SK-N-SH (cell line): ENCODE data around the gene RWDD3.

Source experiments
- CTCF ChIP-seq: fragments of 200-600 bp; sonication (generic); IDR thresholded peaks from 2 replicates; pipeline ENCODE4 v1.6.1; 2017; ENCODE audit warnings: antibody characterized with exemption, mild to moderate bottlenecking, moderate library complexity
- MEF2A ChIP-seq: IDR thresholded peaks from 2 replicates; pipeline ENCODE4 v1.4.0; 2012; ENCODE audit warnings: low read depth, borderline replicate concordance
- POLR2AphosphoS5 ChIP-seq: IDR thresholded peaks from 2 replicates; pipeline ENCODE4 v1.6.1; 2012; ENCODE audit warnings: low read depth, low read length
- YY1 ChIP-seq: IDR thresholded peaks from 2 replicates; pipeline ENCODE4 v1.4.0; 2012; ENCODE audit warnings: low read depth, mild to moderate bottlenecking

- TF ChIP-seq CTCF (no peak), YY1 (no peak), POLR2AphosphoS5 (no peak), MEF2A (no peak)
Measured at GRCh38 chr1:95282518-95282895, 48.5 kb downstream of the RWDD3 start.
